Cardiac septum (tissue), 1 donor: ENCODE data around the gene KIF3B. TPM values are rescaled to one million over a fixed set of nuclear protein-coding genes. Genes with fewer than 3 reads are reported as not detected.
"Not testable (repeated sequence)": the region's sequence is repeated elsewhere in the genome, so short reads cannot be mapped to it uniquely, and the experiment has no call there.

ENCODE experiments used
- DNase-seq: peaks from one replicate; pipeline ENCODE4 v3.0.0-alpha.2; 2020; ENCODE audit warnings: low spot score
- intact Hi-C: fragments of 100-400 bp; cut with DNase I; formaldehyde crosslinking; loops from one replicate; pipeline ENCODE4 v1.14.0; 2022
- total RNA-seq: library from RNA; stranded (reverse); fragmentation: NEBNext Ultra II Directional; extraction: Animal tissue kit (Norgen Biotek cat#: 25700); gene quantifications from one replicate; pipeline ENCODE4 v1.2.1, GENCODE V29; 2021
- donor health status: DM: no; HTN: no; CAD: no.

Gene KIF3B
- total RNA-seq, 1 donor from 2014 or later, result 17.3 TPM

GRCh38 chr20:32244959-32245358 is 32.5 kb upstream of the KIF3B start:
- DNase-seq, result no peak
- intact Hi-C loops, result no loop called here

DNA sequence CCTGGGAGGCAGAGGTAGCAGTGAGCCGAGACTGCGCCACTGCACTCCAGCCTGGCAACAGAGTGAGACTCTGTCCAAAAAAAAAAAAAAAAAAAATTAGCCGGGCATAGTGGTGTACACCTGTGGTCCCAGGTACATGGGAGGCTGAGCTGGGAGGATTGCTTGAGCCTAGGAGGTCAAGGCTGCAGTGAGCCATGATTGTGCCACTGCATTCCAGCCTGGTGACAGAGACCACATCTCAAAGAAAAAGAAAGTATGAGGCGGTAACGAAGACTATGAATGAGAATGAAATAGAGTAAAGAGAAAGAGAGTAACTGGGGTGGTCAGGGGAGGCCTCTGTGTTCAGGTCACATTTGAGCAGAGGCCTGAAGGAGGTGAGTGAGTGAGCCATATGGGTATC is 31.2 kb upstream of the KIF3B start:
- intact Hi-C loops, result not testable (repeated sequence)

GRCh38 chr20:32248043-32248442 is 29.4 kb upstream of the KIF3B start:
- no peak for DNase-seq
- intact Hi-C loops, result no loop called here

More for the DNA sequence above, 31.2 kb upstream of the KIF3B start:
- DNase-seq, result not testable (repeated sequence)

DNA sequence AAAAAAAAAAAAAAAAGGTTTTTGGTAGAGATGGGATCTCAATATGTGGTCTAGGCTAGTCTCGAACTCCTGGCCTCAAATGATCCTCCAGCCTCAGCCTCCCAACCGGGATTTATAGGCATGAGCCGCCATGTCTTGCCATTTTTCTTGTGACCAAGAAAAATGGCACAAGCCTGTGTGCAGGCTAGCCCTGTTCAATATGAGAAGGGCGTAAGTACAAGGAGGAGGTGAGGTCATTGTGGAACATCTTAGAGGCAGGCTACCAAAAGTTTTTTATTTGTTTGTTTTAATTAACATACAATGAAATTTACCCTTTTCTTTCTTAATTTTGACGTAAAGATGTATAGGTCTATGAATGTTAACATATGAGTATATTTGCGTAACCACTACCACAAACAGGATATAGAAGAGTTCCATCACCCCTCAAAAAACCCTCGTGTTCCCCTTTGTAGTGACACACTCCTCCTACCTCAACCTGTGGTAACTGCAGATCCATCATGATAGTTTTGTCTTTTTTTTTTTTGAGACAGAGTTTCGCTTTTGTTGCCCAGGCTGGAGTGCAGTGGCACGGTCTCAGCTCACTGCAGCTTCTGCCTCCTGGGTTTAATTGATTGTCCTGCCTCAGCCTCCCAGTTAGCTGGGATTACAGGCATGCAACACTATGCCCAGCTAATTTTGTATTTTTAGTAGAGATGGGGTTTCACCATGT is 28.3 kb upstream of the KIF3B start:
- no peak for DNase-seq
- intact Hi-C loops, result no loop called here

DNA sequence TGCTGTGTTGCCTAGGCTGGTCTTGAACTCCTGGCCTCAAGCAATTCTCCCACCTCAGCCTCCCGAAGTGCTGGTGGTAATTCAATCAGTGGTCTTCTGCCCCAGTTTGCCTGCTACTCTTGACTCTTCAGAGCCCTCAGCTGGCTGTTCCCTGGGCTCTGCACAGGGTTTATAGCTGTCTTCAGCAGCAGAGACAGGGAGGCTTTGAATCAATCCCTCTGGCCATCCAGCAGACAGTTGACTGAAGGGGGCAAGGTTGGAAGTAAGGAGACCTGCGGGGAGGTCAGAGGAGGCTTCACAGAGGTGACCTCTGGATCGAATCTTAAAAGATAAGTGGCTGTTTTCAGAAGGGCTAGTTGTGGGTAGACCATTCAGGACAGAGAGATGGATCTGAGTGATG is 26.0 kb upstream of the KIF3B start:
- intact Hi-C loops, result no loop called here
- no peak for DNase-seq

DNA sequence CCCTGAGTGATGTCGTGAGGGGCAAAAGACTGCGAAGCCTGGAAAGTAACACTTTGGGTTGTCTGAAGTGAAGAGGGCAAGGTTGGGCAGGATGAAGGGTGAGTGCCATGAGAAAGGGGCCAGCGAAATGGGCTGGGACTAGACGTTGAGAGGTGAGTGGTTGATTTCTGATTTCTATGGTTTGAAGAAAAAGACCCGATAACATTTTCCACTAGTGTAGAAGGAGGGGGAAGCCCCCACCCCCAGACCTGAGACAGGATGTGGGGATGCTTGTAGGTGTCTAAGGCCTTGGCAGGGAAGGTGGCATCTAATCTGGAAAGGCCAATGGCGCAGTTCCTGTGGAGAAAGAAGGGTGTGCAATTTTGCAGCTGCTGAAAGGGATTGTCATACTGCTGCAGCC is 25.3 kb upstream of the KIF3B start:
- intact Hi-C loops, result no loop called here
- no peak for DNase-seq

DNA sequence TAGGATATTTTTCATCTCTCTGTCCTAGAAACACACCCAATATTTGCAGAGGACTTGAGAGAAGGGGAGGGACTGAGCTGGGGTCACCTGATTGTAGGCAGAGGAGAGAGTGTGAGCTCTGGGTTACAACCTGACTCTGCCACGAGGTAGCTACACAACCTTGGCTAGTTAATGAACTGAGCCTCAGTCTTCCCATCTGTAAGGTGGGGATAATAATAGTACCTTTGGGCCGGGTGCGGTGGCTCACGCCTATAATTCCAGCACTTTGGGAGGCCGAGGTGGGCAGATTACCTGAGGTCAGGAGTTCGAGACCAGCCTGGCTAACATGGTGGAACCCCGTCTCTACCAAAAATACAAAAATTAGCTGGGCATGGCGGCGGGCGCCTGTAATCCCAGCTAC is 16.5 kb upstream of the KIF3B start:
- peak; percentile 22 for DNase-seq
- intact Hi-C loops, result not testable (repeated sequence)

GRCh38 chr20:32261644-32262043 is 15.8 kb upstream of the KIF3B start:
- DNase-seq, result no peak
- intact Hi-C loops, result no loop called here

DNA sequence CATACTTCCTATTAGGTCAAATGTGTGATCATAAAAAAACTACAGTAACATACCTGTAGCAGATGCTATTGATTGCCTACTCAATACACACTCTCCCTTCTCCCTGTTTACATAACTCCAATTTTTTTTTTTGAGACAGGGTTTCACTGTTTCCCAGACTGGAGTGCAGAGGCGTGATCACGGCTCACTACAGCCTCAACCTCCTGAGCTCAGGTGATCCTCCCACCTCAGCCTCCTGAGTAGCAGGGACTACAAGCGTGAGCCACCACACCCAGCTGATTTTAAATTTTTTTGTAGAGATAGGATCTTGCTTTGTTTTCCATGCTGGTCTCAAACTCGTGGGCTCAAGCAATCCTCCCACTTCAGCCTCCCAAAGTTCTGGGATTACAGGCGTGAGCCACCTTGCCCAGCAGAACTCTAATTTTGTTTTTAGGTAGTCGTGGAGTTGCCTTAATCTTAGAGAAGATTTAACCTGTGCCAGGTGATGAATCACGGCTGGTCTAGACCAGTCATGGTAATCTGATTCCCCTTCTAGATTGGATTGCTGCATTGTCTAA is 14.0 kb upstream of the KIF3B start:
- DNase-seq, result peak; percentile 27
- intact Hi-C loops, result no loop called here

GRCh38 chr20:32271620-32272019 is 5.8 kb upstream of the KIF3B start:
- intact Hi-C loops, result no loop called here
- no peak for DNase-seq

DNA sequence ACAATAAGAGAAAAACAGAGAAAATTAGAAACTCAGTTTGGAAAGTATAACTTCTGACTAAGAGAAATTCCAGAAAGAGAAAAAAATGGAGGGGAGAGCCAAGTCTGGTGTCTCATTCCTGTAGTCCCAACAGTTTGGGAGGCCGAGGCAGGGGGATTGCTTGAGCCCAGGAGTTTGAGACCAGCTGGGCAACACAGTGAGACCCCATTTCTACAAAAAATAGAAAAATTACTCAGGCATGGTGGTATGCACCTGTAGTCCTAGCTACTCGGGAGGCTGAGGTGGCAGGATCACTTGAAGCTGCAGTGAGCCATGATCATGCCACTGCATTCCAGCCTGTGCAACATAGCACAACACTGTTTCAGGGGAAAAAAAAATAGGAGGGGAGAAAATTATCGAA is 3.1 kb upstream of the KIF3B start:
- intact Hi-C loops, result no loop called here
- DNase-seq, result no peak

DNA sequence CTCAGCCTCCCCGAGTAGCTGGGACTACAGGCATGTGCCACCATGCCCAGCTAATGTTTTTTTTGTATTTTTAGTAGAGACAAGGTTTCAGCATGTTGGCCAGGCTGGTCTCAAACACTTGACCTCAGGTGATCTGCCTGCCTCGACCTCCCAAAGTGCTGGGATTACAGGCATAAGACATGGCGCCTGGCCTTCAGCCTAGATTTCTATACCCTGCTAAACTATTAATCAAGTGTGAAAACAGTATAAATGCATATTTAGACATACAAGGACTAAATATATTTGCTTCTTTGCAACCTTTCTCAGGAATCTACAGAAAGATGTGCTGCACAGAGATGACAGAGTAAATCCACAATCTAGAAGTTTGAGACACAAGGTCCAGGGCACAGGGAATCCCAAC is 2.3 kb upstream of the KIF3B start:
- not testable (repeated sequence) for DNase-seq
- intact Hi-C loops, result loop anchor here (5.0 kb wide), 2 partner anchors 68 to 82 kb away; partner anchors contain the start of genes ASXL1, PLAGL2 and POFUT1

DNA sequence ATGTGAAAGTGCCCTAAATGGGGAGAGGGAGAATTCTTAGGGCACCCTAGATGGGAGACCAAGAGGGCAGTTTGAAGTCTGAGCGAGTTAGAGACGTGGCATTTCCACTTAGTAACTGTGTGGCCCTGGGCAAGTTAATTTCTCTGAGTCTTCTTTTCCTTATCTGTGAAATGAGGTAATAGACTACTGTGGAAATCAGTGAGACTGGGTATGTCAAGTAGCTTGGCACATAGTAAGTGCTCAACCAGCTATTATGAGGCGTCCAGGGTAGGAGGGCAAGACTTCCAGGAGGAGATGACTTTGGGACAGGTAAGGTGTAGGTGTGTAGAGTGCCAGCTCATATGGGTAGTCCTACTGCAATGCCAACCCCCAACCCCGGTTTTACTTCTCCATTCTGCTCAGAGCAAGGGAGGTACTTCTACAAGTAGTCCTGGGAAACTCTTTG is 770 bp downstream of the KIF3B start:
- intact Hi-C loops, result loop anchor here (5.0 kb wide), 2 partner anchors 71 to 79 kb away; partner anchors contain the start of genes ASXL1, PLAGL2 and POFUT1

GRCh38 chr20:32281711-32282110 is 4.3 kb downstream of the KIF3B start:
- no peak for DNase-seq
- intact Hi-C loops, result loop anchor here (5.0 kb wide), 1 partner anchor 206 kb away; no protein-coding TSS in a partner anchor

More for the DNA sequence above, 770 bp downstream of the KIF3B start:
- no peak for DNase-seq

GRCh38 chr20:32282461-32282860 is 5.0 kb downstream of the KIF3B start:
- no peak for DNase-seq
- intact Hi-C loops, result loop anchor here (5.0 kb wide), 1 partner anchor 205 kb away; no protein-coding TSS in a partner anchor

DNA sequence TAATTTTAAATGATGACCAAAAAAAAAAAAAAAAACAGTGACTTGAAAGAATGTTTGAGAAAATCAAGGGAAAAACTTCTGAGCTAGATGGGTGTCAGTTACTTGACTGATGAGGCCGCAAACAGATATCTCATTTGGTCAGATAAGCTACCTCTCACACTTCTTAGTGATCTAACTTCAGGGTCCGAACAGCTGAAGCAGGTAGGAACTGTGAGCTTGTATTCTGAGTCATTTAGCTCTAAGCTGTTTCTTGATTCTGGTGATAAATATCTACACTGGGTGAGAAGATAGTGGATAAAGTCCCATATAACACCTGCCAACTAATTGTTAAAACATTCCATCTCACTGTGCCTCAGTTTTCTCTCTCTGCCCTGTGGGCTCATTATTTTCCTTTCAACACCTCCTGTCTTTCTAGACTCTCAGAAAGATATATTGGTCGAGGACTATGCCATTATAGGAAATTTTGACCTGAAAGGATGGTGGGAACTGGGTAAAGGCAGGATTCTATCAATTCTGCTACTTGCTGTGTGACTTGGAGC is 7.7 kb downstream of the KIF3B start:
- intact Hi-C loops, result loop anchor here (5.0 kb wide), 1 partner anchor 47 kb away; no protein-coding TSS in a partner anchor
- DNase-seq, result no peak

- intact Hi-C loops, result loop anchor here (5.0 kb wide), 1 partner anchor 47 kb away; no protein-coding TSS in a partner anchor
- DNase-seq, result no peak
These were observed 8.3 kb downstream of the KIF3B start for GRCh38 chr20:32285621-32286371.

DNA sequence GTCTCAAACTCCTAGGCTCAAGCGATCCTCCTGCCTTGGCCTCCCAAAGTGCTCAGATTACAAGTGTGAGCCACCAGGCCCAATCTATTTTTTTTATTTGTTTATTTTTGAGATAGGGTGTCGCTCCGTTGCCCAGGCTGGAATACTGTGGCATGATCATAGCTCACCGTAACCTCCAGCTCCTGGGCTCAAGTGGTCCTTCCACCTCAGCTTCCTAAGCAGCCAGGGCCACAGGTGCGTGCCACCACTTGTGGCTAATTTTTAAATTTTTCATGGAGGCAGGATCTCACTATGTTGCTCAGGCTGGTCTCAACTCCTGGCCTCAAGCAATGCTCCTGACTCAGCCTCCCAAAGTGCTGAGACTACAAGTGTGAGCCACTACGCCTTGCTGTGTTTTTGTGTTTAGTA is 9.8 kb downstream of the KIF3B start:
- intact Hi-C loops, result loop anchor here (5.0 kb wide), 1 partner anchor 45 kb away; no protein-coding TSS in a partner anchor
- DNase-seq, result no peak

- no peak for DNase-seq
- intact Hi-C loops, result loop anchor here (5.0 kb wide), 1 partner anchor 44 kb away; no protein-coding TSS in a partner anchor
These were observed 10.9 kb downstream of the KIF3B start for GRCh38 chr20:32288225-32288849.
